NCI-H1048 (cell line): ENCODE measurements around the gene PIM2.

Experiments used
- DNase-seq: peaks from one replicate; lab custom pipeline; 2025; lab: John Stamatoyannopoulos, UW

The PIM2 gene

DNA sequence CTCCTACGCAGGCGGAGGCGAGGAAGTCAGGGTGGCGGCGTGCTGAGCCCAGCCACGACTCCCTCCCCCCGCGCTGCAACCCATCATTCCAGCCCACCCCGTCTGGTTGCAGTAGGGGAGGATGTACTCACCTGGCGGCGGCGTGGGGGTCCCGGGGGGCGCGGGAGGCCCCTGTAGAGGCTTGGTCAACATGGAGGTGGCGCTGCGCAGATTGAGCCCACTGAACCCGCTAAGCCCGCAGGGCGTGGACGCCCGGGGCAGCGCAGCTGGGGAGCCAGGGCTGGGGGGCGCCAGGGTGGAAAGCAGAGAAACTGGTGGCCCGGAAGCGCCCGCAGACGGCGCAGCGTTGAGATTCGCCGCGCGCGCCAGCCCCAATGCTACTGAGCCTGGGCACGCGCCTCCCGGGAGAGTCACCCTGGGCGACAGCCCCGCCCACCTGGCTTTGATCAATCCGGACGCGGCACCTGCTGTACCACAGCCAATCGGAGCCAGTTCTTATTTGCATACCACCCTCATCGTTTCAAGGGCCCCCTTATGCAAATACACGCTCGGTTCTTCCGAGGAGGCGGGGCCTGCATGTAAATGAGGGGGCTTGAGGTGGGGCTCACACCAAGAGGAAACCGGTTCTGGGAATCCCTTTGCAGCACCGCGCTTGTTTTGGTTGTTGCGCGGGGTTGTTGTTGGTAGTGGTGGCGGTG lies at the start of gene PIM2:
TSS of gene PIM2 (minus strand) at position 382 of the 698 bp plus-strand sequence. CDS start at position 192, 190 bp downstream.
- peak; percentile 83 for DNase-seq

DNA sequence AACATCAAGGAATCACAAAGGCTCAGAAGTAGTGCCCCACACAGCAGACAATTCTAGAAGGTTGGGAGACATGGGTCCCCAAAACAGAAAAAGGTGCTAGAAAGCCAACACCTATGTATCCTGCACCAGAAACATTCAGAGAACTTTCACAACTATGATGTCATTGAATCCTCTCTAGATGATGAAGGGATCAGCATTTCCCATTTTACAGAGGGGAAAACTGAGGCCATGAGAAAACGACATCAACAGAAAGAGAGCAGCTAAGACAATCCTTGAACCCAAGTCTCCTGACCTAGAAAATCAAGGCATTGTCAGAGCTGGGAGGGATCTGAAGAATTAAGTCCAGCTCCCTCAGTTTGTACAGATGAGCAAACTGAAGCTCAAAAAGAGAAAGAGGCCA lies 49.6 kb upstream of the PIM2 start:
- DNase-seq, result no peak

DNA sequence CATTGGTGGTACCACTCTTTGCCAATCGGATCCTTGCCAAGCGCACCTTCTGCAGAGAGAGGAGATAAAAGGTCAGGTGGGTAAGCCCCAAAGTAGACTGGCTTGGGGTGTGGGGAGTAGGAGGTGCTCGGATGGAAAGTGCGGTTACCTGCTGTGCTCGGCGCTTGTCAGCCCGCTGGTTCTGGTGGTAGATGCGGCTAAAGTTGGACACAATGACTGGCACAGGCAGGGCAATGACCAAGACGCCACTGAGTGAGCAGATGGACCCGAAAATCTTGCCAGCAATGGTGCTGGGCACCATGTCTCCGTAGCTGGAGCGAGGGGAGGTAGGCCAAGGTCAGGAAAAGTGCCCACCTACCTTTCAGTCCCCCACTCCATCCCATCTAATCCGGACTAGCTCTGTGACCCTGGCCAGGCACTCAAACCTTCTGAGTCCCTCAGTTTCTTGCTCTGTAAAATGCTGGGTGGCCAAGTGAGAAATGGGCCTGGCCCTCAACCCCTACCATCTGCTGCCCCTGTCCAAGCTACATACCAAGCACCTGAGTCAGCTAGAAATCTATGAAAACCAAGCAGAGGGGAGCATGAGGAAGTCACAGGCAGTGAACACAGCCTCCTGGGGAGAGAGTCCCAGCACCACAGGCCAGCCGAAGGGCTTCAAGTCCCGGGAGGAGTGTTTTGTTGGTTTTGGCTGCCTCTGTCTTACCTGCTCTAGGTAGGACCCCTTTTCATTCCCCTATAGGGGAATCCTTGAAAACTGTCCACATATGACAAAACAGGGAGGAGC lies 48.2 kb upstream of the PIM2 start:
- no peak for DNase-seq

DNA sequence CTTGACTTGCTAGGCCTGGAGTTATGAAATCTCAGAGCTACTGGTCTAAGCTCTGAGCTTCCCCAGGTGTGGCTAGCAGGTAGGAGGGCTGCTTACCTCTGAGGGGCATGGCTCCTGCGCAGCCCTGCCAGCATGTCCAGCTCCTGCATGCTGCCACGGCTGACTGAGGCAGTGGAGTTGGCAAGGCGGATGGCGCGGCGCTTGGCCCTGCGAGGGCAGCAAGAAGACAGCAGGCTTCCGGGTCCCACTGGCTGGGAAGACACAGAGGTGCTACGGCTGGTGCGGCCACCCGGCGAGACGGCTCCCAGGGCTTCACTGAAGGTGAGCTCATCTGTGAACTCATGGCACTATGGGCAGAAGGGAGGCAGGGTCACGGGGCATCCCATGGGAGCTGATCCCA lies 47.1 kb upstream of the PIM2 start:
- no peak for DNase-seq

DNA sequence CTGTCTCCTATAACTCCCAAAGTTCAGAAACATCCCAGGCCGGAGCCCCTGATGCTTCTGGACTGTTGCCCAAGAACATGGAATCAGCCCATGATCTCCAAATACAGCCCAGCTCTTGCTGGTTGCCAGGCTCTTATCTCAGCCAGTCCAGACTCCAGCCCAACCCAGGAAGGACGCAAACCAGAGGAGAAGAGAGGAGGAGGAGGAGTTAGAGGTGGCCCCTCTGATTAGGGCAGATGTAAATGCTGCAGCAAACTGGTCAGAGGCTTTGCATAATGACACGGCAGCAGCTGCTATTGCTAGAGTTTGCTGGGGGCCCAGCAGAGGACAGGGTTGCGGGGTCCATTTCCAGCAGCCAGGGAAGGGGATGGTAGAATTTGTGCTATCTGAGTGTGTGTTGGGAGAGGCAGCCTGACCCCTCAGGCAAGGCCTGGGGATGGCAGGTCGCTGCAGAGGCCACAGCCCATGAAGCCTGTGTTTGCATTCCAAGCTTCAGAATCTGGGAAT lies 42.8 kb upstream of the PIM2 start:
- no peak for DNase-seq

DNA sequence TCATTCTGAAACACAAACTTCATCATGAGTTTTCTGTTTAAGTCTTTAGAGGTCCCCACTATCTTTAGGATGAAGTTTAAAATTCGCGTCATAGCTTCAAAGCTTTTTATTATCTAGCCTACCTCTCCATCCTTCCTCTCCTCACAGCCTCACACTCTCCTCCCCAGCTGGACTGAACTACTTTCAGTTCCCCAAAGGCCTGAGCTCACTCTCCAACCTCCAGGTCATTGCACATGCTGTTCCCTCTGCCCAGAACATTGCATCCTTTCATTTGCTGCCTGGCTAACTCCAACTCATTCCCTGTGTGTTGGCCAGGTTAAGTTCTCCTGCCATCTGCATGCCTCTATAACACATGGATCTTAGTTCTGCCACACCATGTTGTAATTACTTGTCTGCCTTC lies 41.5 kb upstream of the PIM2 start:
- DNase-seq, result no peak

DNA sequence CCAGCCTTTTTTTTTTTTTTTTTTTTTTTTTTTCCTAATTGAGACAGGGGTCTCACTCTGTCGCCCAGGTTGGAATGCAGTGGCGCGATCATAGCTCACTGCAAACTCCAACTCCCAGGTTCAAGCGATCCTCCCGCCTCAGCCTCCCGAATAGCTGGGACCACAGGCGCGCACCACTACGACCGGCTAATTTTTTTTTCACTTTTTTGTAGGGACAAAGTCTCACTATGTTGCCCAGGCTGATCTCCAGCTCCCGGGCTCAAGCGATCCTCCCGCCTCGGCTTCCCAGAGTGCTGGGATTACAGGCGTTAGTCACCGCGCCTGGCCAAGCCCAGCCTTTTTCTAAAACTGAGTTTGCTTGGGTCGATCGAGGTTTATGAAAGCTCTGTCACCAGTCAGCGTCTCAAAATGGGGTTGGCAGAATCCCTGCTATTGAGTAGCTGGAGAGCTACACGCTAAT lies 39.8 kb upstream of the PIM2 start:
- no peak for DNase-seq

DNA sequence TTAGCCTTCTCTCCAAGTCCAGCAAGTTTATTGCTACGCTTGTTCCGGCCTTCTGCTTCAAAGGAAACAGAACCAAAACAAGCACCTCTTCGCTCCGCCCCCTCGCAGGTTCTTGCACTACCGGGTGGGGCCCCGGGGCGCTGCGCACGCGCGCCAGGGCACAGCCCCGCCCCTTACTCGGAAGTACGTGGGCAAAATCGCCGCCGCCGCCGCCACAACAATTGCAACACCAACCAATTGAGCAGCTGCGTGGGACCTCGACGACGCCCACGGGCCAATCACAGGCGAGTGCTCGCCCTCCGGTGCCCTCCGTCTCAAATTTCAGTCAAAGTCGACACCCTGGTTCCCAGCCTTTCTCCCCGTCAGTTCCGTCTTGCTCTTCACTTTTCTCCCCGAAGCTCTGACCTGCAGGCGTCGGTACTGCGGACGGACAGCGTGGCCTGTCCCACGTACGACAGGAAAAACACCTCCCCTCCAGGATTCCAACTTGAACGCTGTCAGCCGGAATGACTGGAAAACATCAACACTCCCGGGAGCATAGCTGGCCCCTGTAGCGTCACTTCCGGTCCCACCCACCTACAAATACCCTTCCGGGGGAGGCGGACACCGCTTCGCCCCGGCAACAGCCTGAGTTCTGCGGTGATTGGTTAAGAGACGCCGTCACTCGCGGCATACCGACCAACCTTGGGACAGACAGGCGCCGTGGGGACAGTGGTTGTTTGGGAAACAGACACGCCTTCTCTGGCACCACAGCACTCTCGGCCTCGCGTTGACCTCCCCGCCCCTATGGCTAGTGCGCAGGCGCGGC lies 39.2 kb upstream of the PIM2 start:
- DNase-seq, result peak; percentile 80

DNA sequence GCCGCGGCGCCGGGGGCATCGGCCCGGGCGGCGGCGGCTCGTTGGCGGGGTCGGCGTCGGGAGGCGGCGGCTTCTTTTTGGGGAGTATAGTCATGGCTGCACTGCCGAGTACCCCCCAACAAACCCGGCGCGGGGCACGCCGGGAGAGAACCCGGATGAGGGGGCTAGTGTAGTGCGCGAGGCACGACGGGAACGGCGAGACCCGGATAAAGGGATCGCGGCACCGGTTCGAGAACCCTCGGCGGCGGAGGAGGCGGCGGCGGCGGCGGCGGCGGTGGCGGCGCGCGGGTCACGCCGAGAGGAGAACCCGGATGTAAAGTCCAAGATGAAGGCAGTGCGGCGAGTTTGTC lies 38.6 kb upstream of the PIM2 start, which contains the start of gene OTUD5:
TSS of gene OTUD5 (minus strand) at position 131 of the 350 bp plus-strand sequence. CDS start at position 94, 37 bp downstream.
- no peak for DNase-seq

DNA sequence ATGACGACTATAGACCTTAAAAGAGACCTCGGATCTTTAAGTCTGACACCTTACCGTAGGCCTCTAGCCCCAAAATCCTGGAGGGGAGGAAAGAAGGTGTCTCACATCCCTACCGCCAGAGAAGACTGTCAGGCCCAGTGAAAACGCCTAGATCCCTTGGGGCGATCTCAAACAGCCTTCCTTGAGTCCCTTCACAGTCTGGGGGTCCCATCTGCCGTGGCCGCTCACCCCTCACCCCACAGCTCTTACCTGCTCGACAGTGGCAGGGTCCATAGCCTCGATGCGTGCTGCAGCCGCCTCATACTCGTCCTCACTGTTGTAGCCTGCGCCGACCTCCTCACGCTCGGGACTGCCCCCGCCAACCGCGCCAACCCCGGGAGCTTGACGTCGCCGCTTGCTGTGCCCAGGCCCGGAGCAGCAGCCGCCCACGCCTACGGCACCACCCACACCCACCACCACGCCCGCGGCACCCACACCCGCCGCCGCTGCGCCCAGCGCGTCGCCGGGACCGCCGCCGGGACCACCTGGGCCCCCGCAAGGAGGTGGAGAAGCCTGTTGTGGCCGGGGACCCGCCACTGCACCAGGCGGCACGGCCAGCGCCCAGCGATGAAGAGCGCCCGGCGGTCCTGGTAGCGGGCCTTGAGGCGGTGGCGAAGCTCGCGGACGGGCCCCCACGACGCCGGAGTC lies 38.0 kb upstream of the PIM2 start:
- DNase-seq, result no peak

DNA sequence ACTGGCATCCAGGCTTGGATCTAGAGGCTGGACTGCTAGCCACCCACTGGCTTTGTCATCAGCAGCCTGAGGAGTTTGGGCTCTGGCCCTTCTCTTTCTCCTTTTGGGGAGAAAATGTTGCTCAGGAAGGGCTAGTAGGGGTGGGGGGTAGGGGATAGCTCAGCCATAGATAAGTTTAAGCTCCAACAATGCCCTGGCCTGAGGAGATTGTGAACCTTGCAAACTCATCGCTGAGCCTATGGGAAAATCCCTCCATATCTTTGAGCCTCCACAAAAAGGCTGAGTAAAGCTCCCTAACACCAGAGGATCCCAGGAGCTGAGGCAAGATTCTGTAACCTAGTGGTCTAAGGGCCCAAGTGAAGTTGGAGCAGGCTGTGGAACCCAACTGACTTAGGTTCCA lies 29.8 kb upstream of the PIM2 start:
- DNase-seq, result no peak

DNA sequence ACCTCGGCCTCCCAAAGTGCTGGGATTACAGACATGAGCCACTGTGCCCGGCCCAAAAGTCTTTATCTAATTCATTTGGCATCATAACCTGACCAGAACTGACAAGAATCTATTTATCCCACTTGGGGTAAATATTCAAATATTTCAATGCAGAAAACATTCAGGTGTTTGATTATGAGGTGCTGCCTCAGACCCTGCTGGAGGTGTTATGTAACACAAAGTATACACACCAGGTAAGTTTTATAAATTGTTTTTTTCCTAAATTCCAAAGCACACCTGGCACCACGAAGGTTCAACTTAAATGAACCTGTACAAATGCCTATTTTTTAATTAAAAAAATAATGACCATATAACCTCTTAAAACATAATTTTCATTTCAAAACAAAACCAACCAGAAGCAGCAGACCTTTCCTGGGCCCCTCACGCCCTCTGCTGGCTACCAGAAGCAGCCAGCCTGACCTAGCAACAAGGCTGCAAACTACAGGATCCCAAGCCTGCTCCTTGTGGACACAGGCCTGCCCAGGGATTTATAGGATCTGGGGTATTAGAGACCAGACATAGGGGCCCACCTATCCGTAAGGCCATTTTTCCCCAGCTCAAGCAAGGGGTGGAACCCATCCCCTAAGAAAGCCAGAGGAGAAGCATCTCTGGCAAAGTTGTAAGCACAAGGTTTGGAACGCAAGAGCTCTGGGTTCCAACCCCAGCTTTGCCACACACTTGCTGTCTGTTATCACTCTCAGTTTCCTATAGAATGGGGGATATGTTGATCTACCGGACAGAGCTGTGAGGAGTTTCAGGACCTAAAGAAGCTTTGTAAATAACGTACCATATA lies 26.9 kb upstream of the PIM2 start:
- peak; percentile 3 for DNase-seq

DNA sequence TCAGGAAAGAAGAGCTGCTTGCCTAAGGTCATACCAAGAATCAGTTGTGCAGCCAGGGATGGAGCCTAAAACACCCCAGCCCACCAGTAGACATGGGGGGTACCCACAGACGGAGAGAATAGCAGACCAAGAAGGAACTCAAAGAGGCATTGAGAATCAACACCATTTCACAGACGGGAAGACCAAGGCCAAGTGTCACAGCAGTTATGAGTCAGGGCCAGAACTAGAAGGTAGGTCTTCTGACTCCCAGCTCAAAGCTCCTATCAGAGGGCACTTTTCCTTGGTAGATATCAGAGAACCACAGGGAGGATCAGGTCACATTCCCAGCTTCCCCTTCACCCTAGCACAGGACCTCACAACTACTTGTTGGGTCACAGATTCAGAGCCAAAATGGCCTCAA lies 24.1 kb upstream of the PIM2 start:
- no peak for DNase-seq

DNA sequence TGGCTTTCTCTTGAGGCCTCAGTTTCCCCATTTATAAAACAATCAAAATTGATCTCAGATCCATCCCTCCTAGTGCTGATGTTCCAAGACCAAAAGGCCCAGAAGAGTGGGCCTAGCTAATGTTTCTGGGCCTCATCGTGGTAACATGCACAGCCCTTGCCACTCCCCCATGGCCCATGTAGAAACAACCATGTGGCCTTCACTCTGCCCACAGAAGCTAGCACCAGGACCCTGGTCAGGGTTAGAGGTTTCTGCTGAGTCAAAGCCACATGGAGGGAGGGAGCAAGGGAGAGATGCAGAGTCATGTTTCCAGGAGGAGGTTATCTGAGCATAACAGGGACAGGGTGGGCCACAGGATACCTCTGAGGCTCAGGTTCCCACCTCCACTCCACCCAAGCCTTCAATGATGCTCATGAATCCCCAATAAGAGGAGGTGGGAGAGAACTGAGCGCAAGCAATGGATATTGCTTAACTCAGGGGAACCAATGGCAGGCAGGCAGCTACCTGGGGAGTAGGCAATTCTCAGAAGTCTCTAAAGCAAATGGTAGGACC lies 21.7 kb upstream of the PIM2 start:
- DNase-seq, result no peak

DNA sequence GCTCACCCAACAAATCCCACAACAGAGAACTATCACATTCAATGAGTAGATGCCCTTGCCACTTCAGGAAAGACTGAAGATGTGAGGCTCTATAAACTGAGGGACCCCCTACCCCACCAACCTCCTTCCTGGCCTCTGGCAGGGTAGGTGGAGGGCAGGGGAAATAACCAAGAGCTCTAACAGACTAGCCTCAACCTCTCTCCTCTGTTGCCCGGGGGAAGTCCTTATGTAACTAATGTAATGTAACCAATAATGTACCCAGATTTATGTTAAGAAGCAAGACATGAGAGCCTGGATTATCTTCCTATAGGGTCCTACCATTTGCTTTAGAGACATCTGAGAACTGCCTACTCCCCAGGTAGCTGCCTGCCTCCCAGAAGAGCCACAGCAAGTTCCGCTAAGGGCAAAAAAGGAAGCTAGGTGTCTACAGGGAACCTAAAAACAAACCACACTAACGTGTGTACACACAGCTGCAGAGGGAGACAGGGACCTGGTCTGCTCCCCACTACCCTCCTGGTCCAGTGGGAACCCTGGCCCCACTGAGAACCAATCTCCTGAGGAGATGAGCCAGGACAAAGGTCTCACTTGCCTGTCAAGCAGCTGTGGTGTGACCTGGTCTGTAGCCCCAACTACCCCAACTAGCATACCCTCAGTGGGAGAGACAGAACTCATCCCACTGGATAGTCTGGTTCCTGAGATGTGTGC lies 20.9 kb upstream of the PIM2 start:
- DNase-seq, result no peak

DNA sequence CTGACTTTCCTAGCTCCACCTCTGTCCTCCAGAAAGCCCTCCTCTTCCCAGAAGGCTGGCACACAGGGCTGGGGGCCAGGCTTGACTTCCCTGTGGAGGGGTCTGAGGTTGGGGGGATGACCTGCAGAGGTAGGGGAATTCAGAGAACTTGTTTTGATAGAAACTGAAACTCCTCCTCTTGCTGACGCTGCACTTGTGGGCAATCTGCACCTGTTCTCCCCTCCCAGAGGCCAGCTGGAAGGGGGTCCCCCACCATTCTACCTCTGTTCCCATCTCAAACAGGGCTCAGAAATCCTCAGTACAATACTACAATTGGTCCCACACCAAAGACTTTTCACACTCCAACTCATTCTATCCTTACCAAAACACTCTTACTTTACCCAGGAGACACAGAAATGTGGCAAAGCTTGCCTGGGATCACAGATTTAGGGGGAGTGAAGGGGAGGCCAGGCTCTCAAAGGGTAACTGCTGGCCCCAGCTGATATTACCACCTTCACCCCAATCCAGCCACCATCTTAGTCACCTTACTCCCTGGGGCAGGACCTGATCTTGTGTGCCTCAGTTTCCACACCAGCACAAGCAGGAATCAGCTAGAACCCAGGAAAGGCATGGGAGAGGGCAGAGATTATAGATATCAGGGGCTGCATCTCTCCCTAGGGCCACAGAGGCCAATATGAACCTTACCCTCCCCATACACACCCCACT lies 20.0 kb upstream of the PIM2 start:
- no peak for DNase-seq

DNA sequence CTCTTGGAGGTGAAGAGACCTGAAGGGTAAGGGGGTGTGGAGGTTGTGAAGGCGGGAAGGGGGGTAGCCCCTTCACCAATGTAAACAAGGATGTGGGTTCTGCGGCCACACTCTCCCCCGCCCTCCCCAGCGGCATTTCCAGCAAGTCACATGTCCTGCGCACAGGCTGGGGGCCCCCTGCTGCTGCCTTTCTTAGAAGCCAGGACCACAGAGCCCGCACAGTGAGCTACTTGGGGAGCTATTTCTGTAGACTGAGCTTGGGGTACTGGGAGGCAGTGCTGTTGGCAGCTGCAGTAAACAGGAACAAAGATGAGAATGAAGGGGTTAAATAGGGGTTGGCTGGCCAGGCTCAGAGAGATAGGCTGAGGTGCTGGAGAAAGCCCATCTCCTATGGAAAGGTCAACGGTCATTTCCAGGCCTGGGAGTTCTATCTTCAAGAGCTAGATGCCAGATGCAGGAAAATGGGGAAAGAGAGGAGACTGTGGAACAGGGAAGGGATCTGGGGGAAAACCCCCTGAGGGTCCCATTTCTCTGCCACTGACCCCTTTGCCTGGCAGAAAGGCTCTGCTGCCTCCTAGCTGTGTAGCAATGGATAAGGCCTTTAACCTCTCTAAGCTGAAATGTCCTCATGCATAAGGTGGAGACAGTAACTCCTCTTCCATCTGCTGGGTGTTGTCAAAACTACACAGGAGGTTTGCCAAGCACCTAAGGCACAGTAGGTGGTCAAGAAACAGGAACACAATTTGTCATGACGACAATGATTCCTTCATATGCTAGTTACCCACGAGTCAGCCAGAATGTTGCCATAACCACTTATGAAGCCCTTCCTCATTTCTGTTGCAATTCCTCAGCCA lies 18.5 kb upstream of the PIM2 start:
- no peak for DNase-seq

DNA sequence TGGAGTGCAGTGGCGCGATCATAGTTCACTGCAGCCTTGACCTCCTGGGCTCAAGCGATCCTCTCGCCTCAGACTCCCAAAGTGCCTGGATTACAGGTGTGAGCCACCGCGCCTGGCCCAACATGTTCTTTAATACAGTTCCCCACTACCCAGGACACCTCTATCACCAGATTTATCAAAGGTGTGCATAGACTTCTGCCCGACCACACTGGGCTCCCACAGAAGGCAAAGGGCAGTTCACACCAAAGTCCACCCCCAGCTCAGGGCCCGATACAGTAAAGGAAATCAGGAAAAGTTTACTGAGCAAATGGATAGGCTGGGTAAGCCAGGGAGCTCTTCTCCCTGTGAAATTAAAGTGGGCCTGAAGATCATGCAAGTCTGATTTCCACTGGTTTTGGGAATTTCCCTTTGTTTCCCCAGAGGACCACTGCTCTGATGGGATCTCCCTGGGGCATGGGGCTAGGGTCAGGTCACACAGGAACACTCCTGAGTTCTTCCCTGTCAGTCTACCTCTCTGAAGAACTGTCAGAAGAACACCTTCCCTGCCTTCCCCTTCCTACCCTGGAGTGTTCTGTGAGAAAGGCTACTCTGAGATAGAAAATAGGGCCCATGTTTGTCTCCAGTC lies 17.7 kb upstream of the PIM2 start:
- no peak for DNase-seq
